KMS-11 (cell line): Measurements from ENCODE around the gene BLOC1S5.

ENCODE experiments used
- H2AFZ ChIP-seq: fragments of 200-600 bp; sonication (generic); 2 replicates; pipeline ENCODE4 v1.6.1; 2016; ENCODE audit warnings: antibody characterized with exemption, mixed run types, low read depth
- H3K27ac ChIP-seq: fragments of 200-600 bp; sonication (generic); 2 replicates; pipeline ENCODE4 v1.6.1; 2016; ENCODE audit warnings: mild to moderate bottlenecking, mixed run types
- H3K27me3 ChIP-seq: fragments of 200-600 bp; sonication (generic); 2 replicates; pipeline ENCODE4 v1.6.1; 2017; ENCODE audit warnings: mild to moderate bottlenecking, low read depth, mixed run types, moderate library complexity; ENCODE audit not compliant: insufficient read depth
- H3K36me3 ChIP-seq: fragments of 200-600 bp; sonication (generic); 2 replicates; pipeline ENCODE4 v1.6.1; 2017; ENCODE audit warnings: mild to moderate bottlenecking, mixed run types; ENCODE audit not compliant: insufficient read depth
- H3K4me1 ChIP-seq: fragments of 200-600 bp; sonication (generic); 2 replicates; pipeline ENCODE4 v1.6.1; 2016; ENCODE audit warnings: mild to moderate bottlenecking, low read depth, mixed run types; ENCODE audit not compliant: poor library complexity, severe bottlenecking
- H3K4me2 ChIP-seq: fragments of 200-600 bp; sonication (generic); 2 replicates; pipeline ENCODE4 v1.7.0; 2016; ENCODE audit warnings: mild to moderate bottlenecking, mixed run types
- H3K4me3 ChIP-seq: fragments of 200-600 bp; sonication (generic); IDR thresholded peaks from 2 replicates; pipeline ENCODE4 v1.6.1; 2017; ENCODE audit warnings: low read depth, low read length, mixed read lengths; ENCODE audit not compliant: insufficient read depth
- H3K79me2 ChIP-seq: fragments of 200-600 bp; sonication (generic); 2 replicates; pipeline ENCODE4 v1.6.1; 2016; ENCODE audit warnings: low read depth, mixed run types; ENCODE audit not compliant: insufficient read depth
- H3K9ac ChIP-seq: fragments of 200-600 bp; sonication (generic); 2 replicates; pipeline ENCODE4 v1.6.1; 2016; ENCODE audit warnings: mild to moderate bottlenecking, mixed run types
- H4K20me1 ChIP-seq: fragments of 200-600 bp; sonication (generic); 2 replicates; pipeline ENCODE4 v1.6.1; 2016; ENCODE audit warnings: mild to moderate bottlenecking, mixed run types; ENCODE audit not compliant: insufficient read depth
- CTCF ChIP-seq: fragments of 200-600 bp; sonication (generic); conservative IDR thresholded peaks from 2 replicates; pipeline ENCODE4 v1.6.1; 2017; ENCODE audit warnings: low read depth, mild to moderate bottlenecking, antibody characterized with exemption, low read length, moderate library complexity, mixed read lengths

The BLOC1S5 gene

GRCh38 chr6:8059129-8059528 lies 5.1 kb downstream of the BLOC1S5 start:
- Histone ChIP-seq H3K79me2 (no peaks in the 10 kb centered on the region), H3K36me3 (no peaks in the 10 kb centered on the region), H3K4me1 (peaks cover 22% of the 10 kb centered on the region), H4K20me1 (no peaks in the 10 kb centered on the region), H3K4me2 (no peak overlapping the region), H3K27me3 (no peaks in the 10 kb centered on the region), H3K9ac (no peak overlapping the region), H2AFZ (no peak overlapping the region), H3K4me3 (no peak overlapping the region), H3K27ac (no peak overlapping the region)
- peak; percentile 59; the same call in 1 of the 2 replicates for TF ChIP-seq CTCF

GRCh38 chr6:8057793-8058192 lies 6.4 kb downstream of the BLOC1S5 start:
- Histone ChIP-seq H3K27me3 (no peaks in the 10 kb centered on the region), H3K4me2 (no peak overlapping the region), H3K4me1 (peaks cover 18% of the 10 kb centered on the region), H4K20me1 (no peaks in the 10 kb centered on the region), H2AFZ (no peak overlapping the region), H3K36me3 (no peaks in the 10 kb centered on the region), H3K9ac (no peak overlapping the region), H3K79me2 (no peaks in the 10 kb centered on the region), H3K4me3 (no peak overlapping the region), H3K27ac (no peak overlapping the region)
- no peak for TF ChIP-seq CTCF

GRCh38 chr6:8057263-8057662 lies 6.9 kb downstream of the BLOC1S5 start:
- no peaks in the 10 kb centered on the region for H3K79me2 ChIP-seq
- H3K27me3 ChIP-seq: no peaks in the 10 kb centered on the region
- TF ChIP-seq CTCF: no peak
- H3K27ac ChIP-seq: no peak overlapping the region
- no peaks in the 10 kb centered on the region for H4K20me1 ChIP-seq
- H3K4me2 ChIP-seq: no peak overlapping the region
- H3K4me1 ChIP-seq: peaks cover 12% of the 10 kb centered on the region
- H3K4me3 ChIP-seq: no peak overlapping the region
- no peaks in the 10 kb centered on the region for H3K36me3 ChIP-seq
- no peak overlapping the region for H3K9ac ChIP-seq
- no peak overlapping the region for H2AFZ ChIP-seq

- no peaks in the 10 kb centered on the region for H4K20me1 ChIP-seq
- no peak overlapping the region for H3K4me2 ChIP-seq
- no peak for TF ChIP-seq CTCF
- no peak overlapping the region for H3K4me3 ChIP-seq
- no peak overlapping the region for H3K27ac ChIP-seq
- peaks cover 16% of the 10 kb centered on the region for H3K4me1 ChIP-seq
- H3K27me3 ChIP-seq: no peaks in the 10 kb centered on the region
- H2AFZ ChIP-seq: no peak overlapping the region
- no peak overlapping the region for H3K9ac ChIP-seq
- H3K36me3 ChIP-seq: no peaks in the 10 kb centered on the region
- no peaks in the 10 kb centered on the region for H3K79me2 ChIP-seq
These were observed 9.9 kb downstream of the BLOC1S5 start for GRCh38 chr6:8054276-8054675.
